Liver (tissue), 3 donors: ENCODE data around the gene TMEM263.

Source experiments
- GABPA ChIP-seq, 2 donors: IDR thresholded peaks in 1 of 2; conservative IDR thresholded peaks in 1 of 2; 2 replicates each; pipeline ENCODE4 v1.6.1; 2016; ENCODE audit warnings: antibody characterized with exemption in 2 of 2, mild to moderate bottlenecking in 1 of 2, moderate library complexity in 1 of 2
- RAD21 ChIP-seq, 2 donors: IDR thresholded peaks; 2 replicates each; pipeline ENCODE4 v1.6.1; 2016; ENCODE audit warnings: antibody characterized with exemption in 2 of 2, mild to moderate bottlenecking in 2 of 2
- TAF1 ChIP-seq: conservative IDR thresholded peaks from 2 replicates; pipeline ENCODE4 v1.6.1; 2016; ENCODE audit warnings: antibody characterized with exemption, mild to moderate bottlenecking
- YY1 ChIP-seq: IDR thresholded peaks from 2 replicates; pipeline ENCODE4 v1.6.1; 2016; ENCODE audit warnings: antibody characterized with exemption, mild to moderate bottlenecking
- TF ChIP-seq, protein P1 (sequence below): fragments of 150-350 bp; IDR thresholded peaks from 2 replicates; pipeline ENCODE4 v1.5.1; 2017; ENCODE audit warnings: improper control_type of control experiment, low read depth, low read length; ENCODE audit not compliant: missing input control
- donor health status: healthy.
- donor health status: healthy.

DNA sequence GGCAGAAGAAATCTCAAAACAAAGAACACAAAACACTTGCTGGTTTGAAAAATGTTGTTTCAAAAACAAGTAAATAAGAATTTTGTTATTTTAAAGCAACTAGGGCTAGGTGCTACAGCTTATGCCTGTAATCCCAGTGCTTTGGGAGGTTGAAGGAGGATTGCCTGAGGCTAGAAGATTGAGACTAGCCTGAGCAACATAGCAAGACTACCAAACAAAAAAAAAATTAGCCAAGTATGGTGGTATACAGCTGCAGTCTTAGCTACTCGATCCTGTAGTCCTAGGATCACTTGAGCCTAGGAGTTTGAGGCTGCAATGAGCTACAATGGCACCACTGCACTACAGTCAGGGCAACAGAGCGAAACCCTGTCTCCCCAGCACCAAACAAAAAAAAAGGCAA lies 63.8 kb downstream of the TMEM263 start:
- TF ChIP-seq, protein P1, sequence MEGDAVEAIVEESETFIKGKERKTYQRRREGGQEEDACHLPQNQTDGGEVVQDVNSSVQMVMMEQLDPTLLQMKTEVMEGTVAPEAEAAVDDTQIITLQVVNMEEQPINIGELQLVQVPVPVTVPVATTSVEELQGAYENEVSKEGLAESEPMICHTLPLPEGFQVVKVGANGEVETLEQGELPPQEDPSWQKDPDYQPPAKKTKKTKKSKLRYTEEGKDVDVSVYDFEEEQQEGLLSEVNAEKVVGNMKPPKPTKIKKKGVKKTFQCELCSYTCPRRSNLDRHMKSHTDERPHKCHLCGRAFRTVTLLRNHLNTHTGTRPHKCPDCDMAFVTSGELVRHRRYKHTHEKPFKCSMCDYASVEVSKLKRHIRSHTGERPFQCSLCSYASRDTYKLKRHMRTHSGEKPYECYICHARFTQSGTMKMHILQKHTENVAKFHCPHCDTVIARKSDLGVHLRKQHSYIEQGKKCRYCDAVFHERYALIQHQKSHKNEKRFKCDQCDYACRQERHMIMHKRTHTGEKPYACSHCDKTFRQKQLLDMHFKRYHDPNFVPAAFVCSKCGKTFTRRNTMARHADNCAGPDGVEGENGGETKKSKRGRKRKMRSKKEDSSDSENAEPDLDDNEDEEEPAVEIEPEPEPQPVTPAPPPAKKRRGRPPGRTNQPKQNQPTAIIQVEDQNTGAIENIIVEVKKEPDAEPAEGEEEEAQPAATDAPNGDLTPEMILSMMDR = no peak
- no peak for TF ChIP-seq RAD21 (IDR thresholded peaks at IDR 0.05)
- no peak for TF ChIP-seq TAF1
- TF ChIP-seq YY1 = no peak
- no peak for TF ChIP-seq GABPA (IDR thresholded peaks at IDR 0.05 in 1 of 2, conservative IDR thresholded peaks at IDR 0.05 in 1 of 2)
